Glomerular endothelial cell (primary cell): ENCODE data around the gene ERICH6B. TPM values are rescaled to one million over a fixed set of nuclear protein-coding genes. Genes with fewer than 3 reads are reported as not detected.

Experiments
- DNase-seq: peaks from one replicate; pipeline ENCODE4 v3.0.0-alpha.2; 2011; ENCODE audit warnings: low read depth, low spot score; ENCODE audit errors: extremely low read depth
- total RNA-seq: library from RNA; depleted of rRNA; stranded (reverse); fragments of >200 nt; gene quantifications from 2 replicates; pipeline ENCODE4 v1.2.3, GENCODE V29; 2015

Gene ERICH6B
- total RNA-seq, 1 donor from 2014 or later: not detected

DNA sequence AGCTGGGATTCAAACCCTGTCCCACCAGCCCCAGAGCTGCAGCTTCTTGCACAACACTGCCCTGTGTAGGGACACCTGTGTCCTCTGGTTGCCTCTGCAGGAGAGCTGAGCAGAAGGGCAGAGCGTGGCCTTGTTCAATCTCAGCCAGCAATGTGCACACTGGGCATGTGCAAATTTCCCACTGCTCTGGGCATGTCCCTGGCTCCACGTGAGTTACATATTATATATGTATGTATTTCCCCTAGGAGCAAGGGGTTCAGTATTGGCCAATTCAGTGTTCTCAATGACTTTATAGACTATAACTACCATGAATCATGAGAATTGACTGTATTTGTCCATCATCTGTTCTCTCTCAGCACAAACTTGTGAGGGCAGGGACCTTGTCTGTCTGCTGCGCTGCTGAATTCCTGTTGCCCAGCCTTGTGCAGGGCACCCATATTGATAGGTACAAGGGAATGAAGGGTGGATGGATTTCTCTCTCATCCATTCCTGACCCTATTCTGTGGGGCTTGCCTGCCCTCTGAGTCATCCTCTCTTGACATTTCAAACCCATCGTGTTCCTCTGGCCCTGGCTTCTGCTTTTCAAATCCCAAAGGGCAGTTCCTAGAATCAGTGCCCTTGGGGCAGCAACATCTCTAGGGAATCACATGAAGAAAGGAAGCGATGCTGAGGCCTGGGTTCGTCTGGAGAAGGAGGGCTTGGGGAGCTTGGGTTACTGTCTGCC is 69.7 kb downstream of the ERICH6B start:
- no peak for DNase-seq

DNA sequence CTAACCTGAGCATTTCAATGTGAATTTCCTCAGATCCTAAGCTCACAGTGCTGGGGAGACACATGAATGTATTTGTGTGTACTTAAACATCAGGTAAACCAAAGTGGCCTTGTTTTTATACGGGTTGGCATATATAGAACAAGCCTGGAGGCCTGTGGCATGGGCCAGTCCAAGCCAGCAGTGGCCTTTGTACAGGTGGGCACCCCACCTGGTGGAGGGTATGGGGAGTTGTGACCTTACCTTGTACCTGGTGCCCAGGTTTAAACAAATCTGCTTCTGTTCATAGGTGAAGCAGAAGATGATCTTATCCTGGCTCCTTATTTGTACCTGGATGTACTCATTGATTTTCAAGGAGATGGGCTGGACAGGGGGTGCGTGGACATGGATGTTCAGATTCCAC is 71.0 kb downstream of the ERICH6B start:
- no peak for DNase-seq

DNA sequence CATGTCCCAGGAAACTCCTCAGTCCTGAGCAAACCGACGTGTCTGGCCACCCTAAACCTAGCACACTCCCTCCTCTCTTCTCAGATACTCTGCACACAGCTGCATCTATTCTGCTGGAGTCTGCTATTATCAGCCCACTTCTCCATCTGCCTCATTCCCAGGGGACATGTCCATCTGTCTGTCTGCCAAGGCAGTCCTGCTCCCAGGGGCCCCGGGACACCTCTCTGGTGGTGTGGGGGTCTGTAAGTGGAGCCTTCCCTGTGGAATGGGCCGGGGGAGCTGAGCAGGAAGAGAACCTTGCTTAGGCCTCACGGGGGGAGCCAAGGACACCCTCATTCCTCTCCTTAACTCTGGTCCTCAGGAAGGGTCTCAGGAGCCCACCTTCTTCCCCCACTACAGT is 72.7 kb downstream of the ERICH6B start:
- DNase-seq: no peak

DNA sequence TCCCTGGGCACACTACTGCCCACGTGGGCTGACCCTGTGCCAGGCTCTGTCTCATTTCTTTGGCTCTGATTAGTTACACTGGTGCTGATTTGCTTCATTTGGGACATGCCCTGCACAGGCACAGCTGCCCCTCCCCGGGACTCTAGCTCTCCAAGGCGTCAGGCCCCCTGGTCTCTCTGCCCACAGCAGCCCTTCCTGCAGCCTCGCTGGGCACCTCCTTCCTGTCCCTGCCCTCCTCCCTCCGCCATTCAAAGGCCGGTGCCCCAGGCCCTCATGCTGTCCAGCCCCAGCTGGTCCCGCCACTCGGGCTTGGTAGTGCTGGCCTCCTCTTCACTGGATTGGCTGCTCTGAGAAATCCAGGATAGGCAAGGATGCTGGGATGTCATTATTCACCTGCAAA is 73.1 kb downstream of the ERICH6B start:
- DNase-seq: no peak

DNA sequence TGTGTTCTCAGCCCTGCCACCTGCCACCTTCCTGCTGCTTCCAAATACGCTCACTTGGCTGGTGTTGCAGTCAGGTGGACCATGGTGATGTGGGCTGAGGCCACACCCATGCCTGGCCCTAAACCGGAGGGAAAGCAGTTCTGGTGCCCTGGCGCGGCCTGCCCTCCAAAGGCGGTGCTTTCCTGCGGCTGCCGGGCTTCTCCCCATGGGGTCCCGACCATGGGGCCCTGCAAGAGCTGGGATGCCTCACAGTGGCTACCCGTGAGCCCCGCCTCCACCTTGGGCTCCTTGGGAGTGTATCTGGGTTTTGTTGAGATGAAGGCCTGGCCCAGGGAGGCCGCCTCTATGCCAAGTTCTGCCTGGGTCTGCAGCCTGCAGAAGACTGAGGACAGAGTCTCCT is 73.7 kb downstream of the ERICH6B start:
- DNase-seq: no peak

DNA sequence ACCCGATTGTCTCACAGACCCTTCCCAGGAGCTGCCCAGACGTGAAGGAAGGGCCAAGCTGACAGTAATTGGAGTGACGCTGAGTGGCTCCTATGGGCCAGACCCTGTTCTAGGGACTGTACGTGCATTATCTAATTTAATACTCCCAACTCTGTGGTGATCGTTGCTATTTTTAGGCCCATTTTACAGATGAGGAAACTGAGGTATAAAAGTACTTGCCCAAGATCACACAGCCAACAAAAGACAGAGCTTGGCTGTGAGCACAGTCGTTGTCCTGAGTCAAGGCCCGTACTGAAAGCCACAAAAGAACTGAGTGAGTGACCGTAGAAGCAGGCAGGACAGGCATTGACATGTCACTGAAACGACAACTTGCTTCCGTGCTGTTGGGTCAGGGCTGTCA is 74.7 kb downstream of the ERICH6B start:
- no peak for DNase-seq

DNA sequence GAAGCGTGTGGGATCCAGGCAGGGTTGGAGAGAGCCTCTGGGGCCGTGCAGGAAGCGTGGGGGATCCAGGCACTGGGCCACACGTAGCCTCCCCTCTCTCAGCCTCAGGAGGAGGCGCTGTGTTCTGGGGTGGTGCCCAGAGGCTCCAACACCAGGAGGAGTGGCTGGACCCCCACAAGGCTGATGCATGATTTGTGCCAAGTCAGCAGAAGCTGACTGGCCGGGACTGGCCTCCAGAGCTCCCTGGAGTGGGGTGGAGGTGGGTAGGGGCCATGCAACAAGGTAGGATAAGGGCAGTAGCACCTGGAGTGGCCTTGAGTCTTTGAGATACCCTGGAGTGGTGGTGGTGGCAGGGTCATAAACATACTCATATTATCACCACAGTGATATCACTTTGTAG is 75.3 kb downstream of the ERICH6B start:
- DNase-seq: no peak

DNA sequence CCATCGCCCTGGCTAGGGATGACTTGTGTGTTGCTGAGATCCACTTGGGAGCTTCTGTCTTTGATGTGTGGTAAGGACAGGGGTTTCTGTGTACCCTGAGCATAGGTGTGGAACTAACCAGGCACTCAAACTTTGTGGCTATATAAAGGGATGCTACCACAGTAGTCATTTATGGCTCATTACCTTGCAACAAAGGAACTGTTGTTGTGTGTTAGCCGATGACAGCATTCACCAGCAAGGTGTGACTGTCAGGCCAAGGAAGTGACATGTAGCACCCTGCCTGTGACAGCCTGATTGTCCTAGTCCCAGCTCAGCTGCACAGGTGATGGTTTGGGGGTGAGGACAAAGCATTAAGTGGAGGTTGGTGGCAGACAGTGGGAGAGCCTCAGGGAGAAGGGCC is 77.2 kb downstream of the ERICH6B start:
- DNase-seq: no peak

DNA sequence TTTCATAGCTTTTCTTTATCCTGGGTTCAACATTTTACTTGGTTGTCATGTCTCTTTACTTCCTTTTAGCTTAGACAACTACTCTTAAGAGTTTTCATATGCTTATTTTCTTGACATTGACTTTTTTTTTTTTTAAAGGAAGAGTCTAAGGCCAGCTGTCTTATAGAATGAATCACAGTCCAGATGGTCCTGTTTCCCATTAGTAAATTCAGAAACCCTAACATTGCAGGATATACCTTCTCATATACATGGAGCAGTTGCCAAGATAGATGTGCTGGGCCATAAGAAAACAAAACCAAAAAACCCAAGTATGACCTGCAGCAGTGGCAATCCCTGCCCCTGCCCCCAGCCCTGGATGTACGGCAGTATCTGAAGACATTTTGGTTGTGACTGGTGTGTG is 78.0 kb downstream of the ERICH6B start:
- no peak for DNase-seq

DNA sequence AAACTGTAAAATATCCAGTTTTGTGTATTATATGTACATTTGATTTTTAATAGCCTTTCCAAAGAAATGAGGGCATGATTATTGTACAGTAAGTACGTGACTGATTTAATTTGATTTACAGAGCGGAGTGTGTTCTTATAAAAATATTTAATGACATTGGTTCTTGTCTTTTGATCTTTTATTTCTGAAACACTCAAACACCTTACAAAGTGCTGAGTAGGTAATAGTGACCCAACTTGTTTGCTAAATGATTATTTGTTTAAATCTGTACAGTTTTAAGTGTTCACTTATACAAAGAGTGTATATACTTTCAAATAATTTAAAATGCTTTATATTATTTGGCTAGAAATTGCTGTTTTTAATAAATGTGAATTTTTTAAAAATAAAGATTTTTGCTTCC is 79.3 kb downstream of the ERICH6B start:
- no peak for DNase-seq

DNA sequence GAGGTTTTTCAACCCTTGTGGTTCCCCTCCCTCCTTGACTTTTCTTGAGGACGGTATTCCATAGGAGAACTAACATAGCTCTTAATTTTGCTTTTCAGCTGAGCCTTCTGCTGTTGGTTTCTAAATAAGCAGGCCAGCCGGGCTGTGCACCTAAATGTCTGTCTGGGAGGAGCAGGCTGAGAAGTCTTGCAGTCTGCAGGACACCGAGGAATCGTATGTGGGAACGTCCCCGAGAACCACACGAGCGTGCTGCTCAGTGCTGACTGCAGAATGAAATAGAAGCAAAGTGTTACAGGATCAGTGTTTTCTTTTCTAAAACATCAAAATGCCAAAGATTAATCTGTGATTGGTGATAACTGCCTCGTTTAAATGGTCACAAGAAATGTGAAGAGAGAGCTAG is 80.9 kb downstream of the ERICH6B start:
- no peak for DNase-seq

DNA sequence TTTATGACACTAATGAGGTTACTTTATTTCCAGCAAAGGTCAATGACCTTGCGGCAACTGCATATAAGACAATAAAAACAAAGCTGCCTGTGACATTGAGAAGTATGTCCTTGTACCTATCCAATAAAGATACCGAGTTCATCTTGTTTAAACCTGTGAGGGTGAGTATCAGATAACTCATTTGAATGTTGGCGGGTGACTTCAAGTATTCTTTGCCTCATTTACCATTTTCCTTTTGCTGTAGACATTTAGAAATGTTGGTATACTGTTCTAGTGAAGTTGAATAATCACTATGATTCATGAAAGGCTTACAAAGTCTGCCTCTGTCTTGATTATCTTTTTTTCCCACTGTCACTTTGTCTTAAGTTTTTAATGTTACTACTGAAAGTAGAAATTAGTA is 85.8 kb downstream of the ERICH6B start:
- no peak for DNase-seq

DNA sequence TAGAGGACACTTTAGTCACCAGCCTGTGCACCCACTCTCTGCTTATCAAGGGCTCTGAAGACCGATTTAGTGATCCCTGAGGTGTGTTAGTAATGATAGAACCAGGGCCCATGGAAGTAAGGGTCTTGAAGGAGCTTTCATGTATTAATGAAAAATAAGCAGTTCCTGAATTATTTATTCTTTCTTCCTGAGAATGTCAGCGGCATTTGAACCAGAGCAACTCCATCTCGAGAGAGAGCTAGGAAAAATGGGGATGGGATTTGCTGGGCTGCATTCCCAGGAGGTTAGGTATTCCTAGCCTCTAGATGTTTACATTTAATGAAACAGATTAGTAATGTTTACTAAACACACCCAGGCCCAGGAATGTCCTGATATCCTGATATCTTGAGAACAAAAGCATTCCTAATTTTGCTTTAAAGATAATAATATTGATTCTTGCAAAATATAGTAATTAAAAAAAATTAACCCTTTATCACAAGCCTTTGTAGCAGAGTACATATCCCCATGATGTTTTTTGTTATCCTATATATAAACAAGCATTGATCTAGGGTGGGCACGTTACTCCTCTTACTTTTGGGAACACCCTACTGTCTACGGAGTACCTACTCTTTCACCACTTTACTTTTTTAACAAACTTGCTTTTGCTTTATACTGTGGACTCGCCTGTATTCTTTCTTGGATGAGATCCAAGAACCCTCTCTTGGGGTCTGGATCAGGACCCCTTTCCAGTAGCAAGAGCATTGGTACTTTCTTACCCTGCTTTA is 87.7 kb downstream of the ERICH6B start:
- no peak for DNase-seq

DNA sequence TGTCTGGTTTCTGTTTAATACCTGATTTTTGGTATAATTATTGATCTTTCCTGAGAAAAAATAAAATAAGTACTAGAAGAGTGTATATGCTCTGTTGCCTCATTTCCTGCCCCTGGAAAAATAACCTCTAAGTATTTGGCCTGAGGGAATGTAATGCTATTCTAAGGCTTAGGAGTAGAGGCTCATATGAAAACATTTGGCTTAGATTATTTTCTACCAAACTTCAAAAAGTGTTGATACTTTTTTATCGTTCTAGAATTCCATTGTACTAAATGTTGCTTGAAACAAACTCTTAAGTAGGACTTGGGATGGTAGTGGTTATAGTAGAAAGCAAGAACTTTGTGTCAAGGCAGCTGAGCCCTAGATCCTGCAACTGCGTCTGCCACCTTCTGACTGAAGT is 93.0 kb downstream of the ERICH6B start:
- no peak for DNase-seq

DNA sequence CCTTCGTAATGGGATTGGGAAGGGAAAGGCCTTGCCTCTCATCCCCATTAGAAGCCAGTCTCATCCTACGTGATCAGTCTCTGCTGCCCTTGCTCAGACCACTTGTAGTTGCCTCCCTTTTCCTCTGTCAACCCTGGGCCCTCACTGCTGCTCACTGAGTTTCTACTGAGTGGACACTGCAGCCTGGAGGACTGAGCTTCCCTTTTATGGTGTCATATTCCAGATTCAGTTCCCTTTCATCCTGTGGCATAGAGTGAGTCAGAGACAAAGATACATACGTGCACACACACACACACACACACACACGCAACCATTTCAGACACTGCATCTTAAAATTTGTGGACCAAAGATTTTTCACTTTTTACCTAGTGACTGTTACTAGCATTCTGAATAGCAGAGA is 94.2 kb downstream of the ERICH6B start:
- DNase-seq: no peak

DNA sequence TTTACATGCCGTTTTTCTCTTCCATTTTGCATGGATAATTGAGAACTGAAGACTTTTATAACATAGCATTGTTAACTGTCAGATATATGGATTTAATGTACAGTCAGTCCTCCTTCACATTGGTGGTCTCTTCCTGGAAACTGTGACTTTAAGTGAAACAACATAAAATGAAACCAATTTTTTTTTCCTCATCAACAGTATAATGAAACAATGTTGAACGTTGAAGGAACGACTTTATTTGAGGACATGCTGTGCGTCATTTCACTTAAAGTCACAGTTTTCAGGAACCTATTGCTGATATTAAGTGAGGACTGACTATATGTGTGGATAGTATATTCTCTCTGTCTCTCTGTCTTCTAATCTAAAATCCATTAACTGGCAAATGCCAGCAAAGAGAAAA is 96.0 kb downstream of the ERICH6B start:
- DNase-seq: no peak

DNA sequence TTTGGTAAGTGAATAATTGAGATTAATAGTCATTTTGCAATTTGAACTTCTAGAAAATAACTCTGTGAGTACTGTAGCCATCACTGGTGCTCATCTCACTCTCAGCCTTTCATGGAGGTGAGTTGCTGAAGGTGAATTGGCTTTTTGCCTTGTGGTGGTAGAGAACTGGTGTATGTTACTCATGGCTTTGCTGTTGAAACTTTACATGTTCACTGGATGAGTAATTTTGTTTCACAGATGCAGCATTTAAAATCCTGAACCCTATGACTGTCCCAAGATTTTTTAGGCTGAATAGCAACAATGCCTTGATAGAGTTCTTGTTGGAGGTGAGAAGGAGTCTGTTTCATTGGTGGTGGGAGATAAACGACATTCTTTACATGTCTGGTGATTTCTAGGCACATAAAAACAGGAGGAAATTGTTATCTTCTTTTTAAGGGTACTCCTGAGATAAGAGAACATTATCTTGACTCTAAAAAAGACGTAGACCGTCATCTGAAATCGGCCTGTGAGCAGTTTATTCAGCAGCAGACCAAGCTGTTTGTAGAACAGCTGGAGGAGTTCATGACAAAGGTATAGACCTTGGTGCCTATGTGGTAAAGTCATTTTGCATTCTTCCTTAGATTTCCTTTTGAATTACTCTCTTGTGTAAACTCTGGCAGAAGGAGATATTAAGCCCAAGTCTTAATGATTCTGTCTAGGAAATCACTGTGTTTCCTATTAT is 96.9 kb downstream of the ERICH6B start:
- no peak for DNase-seq

DNA sequence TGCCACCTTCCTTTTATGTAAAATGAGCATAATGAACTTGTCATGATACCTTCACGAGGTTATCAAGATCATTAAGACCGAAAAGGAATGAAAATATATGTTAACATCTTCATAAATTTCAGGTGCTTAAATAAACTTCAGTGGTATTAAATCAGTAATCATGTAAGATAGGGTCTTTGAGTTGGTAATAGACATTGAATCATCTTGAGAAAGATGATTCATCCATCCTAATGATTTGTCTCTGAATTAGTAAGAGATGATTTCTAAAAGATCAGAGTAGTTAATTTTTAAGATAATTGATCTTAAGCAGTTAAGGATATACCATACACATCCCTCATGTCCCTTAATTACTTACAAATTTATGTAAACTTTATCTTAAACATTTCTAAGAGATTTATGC is 98.8 kb downstream of the ERICH6B start:
- DNase-seq: no peak

DNA sequence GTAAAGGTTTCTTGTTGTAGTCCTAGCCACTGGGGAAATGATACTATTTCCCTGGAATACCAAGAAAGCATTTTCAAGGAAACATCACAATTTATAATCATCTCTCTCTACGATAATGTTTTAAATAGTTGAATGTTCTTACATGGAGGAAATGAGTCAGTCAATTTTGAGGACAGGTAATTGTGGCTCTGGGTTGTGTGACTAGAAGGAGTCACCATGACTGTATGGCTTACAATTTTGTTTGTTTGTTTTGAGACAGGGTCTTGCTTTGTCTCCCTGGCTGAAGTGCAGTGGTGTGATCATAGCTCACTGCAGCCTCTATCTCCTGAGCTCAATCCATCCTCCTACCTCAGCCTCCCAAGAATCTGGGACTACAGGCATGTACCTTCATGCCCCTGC is 103.4 kb downstream of the ERICH6B start:
- peak; percentile 37 for DNase-seq

DNA sequence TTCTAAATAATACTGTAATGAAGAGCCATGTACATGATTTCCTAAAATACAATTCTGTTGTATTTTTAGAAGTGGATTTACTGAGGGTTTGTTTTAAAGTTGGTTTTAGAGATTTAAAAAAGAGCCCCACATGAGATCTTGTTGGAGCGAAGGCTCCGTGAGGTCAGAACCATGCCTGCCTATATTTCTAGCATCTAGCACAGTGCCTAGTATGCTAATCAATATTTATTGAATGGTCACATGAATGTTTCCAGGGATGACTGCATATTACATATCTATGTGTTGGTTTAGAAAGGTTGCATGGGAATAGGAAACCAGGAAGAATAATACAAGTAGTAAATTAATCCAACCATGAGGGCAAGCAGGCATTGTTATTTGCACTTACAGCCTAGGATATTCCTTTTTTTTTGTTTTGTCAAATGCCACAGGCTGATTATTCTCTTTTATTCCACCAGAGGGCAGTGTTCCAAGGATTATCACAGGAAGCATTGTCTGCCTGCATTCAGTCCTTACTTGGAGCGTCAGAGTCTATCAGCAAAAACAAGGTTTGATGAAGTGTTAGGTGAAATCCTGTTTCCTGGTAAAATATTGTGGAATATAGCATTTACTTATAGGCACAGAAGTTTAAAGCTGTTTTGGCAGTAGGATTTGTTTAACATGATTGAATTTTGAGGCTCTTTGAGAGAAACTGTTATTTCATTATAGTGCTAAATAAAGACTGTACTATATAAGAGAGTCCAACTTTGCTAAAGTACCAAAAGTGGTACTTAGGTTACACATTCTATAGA is 104.0 kb downstream of the ERICH6B start:
- DNase-seq: peak; percentile 71

DNA sequence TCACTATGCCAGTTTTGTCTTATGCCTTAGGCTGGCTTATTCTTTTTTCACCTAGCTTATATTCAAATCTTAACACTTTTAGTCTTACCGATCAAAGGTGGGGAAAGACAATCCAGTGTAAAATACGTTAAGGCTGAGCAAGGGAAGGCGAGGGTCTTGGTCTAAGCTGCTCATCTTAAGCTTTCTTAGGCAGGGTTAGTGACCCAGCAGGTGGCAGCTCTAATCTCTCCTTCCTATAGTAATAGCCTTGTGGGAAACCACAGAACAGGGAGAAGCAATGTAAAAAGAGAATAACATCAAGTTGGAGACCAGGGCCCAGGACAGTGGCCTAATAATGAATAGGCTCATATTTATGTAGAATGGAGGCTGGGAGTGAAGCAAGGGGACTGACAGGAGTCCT is 104.9 kb downstream of the ERICH6B start:
- no peak for DNase-seq
